IPS-11a (cell line): Measurements from ENCODE around the gene ZNF280C.
A peak's percentile ranks its signal among the peaks of the same experiment; 100 is the strongest.
"Not testable (repeated sequence)": the region's sequence is repeated elsewhere in the genome, so short reads cannot be mapped to it uniquely, and the experiment has no call there.

ENCODE experiments used
- H3K4me3 ChIP-seq: one replicate; pipeline ENCODE4 v1.5.1; 2013; ENCODE audit warnings: low read depth, low read length, control low read depth

Gene ZNF280C

GRCh38 chrX:130268449-130269170 is at the start of gene ZNF280C:
ZNF280C (minus strand) TSS chrX:130268899; CDS start chrX:130260449, 8,450 bp downstream.
- H3K4me3 ChIP-seq = peak within 1 kb of the TSS; percentile 75

GRCh38 chrX:130304587-130305368 is 36.1 kb upstream of the ZNF280C start:
- H3K4me3 ChIP-seq = no peak overlapping the region

GRCh38 chrX:130301977-130302376 is 33.3 kb upstream of the ZNF280C start:
- H3K4me3 ChIP-seq = no peak overlapping the region

GRCh38 chrX:130301405-130301804 is 32.7 kb upstream of the ZNF280C start:
- no peak overlapping the region for H3K4me3 ChIP-seq

- no peak overlapping the region for H3K4me3 ChIP-seq
Measured at GRCh38 chrX:130300010-130300282, 31.2 kb upstream of the ZNF280C start.

- H3K4me3 ChIP-seq = no peak overlapping the region
Measured at GRCh38 chrX:130299279-130300009, 30.7 kb upstream of the ZNF280C start.

- H3K4me3 ChIP-seq = no peak overlapping the region
Measured at GRCh38 chrX:130296743-130297142, 28.0 kb upstream of the ZNF280C start.

- no peak overlapping the region for H3K4me3 ChIP-seq
Measured at GRCh38 chrX:130296297-130296678, 27.6 kb upstream of the ZNF280C start.

- no peak overlapping the region for H3K4me3 ChIP-seq
Measured at GRCh38 chrX:130295519-130296296, 27.0 kb upstream of the ZNF280C start.

- H3K4me3 ChIP-seq = no peak overlapping the region
Measured at GRCh38 chrX:130287071-130287770, 18.5 kb upstream of the ZNF280C start.

GRCh38 chrX:130285710-130286109 is 17.0 kb upstream of the ZNF280C start:
- no peak overlapping the region for H3K4me3 ChIP-seq

GRCh38 chrX:130285069-130285620 is 16.4 kb upstream of the ZNF280C start:
- H3K4me3 ChIP-seq = no peak overlapping the region

- no peak overlapping the region for H3K4me3 ChIP-seq
Measured at GRCh38 chrX:130282151-130282550, 13.5 kb upstream of the ZNF280C start.

- H3K4me3 ChIP-seq = no peak overlapping the region
Measured at GRCh38 chrX:130280901-130281300, 12.2 kb upstream of the ZNF280C start.

GRCh38 chrX:130272253-130272652 is 3.6 kb upstream of the ZNF280C start:
- H3K4me3 ChIP-seq = not testable (repeated sequence)

GRCh38 chrX:130269391-130269790 is 692 bp upstream of the ZNF280C start:
- not testable (repeated sequence) for H3K4me3 ChIP-seq

- H3K4me3 ChIP-seq = peak overlapping the region; percentile 75
Measured at GRCh38 chrX:130267956-130268448, 697 bp downstream of the ZNF280C start.

- H3K4me3 ChIP-seq = no peak overlapping the region
Measured at GRCh38 chrX:130264573-130264972, 4.1 kb downstream of the ZNF280C start.

- H3K4me3 ChIP-seq = no peak overlapping the region
Measured at GRCh38 chrX:130263016-130263415, 5.7 kb downstream of the ZNF280C start.

GRCh38 chrX:130262231-130262630 is 6.5 kb downstream of the ZNF280C start:
- H3K4me3 ChIP-seq = no peak overlapping the region
